ENCODE results near the gene FCGR2B.
"Not testable (repeated sequence)": the region's sequence is repeated elsewhere in the genome, so short reads cannot be mapped to it uniquely, and the experiment has no call there.

The FCGR2B gene

DNA sequence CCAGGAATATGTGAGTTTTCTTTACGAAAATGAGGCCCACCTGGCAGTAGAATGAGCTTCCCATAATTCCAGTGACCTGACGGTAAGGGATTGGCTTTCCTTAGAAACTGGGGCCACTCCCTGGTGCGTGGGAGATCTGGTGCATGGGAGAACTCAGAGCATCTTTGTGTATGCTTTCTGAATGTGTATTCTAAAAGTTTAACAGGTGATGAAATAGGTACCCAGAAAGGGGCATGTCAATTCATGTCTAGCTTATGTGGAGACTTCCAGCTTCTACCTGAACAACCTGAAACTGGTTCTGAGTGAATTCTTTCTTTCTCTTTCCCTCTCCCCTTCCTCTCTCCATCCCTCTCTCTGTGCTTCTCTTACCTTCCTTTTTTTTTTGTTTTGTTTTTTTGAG, 28.9 kb downstream of the FCGR2B start:
- Mint-ChIP-seq H3K36me3 (ENCODE audit: insufficient read depth) (no peaks in the 10 kb centered on the region), H3K4me3 (no peak overlapping the region)

DNA sequence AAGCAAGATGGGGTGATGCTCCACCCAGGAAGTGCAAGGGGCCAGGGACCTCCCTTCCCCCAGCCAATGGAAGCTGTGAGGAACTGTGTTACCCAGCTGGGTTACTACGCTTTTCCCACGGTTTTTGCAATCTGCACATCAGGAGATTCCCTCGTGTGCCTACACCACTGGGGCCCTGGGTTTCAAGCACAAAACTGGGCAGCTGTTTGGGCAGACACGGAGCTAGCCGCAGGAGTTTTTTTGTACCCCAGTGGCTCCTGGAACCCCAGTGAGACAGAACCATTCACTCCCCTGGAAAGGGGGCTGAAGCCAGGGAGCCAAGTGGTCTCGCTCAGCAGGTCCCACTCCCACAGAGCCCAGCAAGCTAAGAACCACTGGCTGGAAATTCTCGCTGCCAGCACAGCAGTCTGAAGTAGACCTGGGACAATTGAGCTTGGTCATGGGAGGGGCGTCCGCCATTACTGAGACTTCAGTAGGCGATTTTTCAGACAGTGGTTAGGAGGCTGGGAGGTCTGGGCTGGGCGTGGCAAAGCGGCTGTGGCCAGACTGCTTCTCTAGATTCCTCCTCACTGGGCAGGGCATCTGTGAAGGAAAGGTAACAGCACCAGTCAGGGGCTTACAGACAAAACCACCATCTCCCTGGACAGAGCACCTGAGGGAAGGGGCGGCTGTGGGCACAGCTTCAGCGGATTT, 30.2 kb downstream of the FCGR2B start:
- DNase-seq (ENCODE audit: low spot score in 2 of 2); H3K4me3 Mint-ChIP-seq; H3K9me3 Mint-ChIP-seq; H3K27ac Mint-ChIP-seq (ENCODE audit: low read depth); H3K36me3 Mint-ChIP-seq (ENCODE audit: insufficient read depth); H3K4me1 Mint-ChIP-seq; ATAC-seq (replicated peaks; ENCODE audit: extremely low read depth, poor library complexity, severe bottlenecking): not testable (repeated sequence)
- peaks cover 75% of the 10 kb centered on the region for H3K27me3 Mint-ChIP-seq

More for the DNA sequence above, 28.9 kb downstream of the FCGR2B start:
- peaks cover 71% of the 10 kb centered on the region for H3K27me3 Mint-ChIP-seq
- no peaks in the 10 kb centered on the region for H3K4me1 Mint-ChIP-seq
- no peaks in the 10 kb centered on the region for H3K9me3 Mint-ChIP-seq
- no peak for DNase-seq (ENCODE audit: low spot score in 2 of 2)
- ATAC-seq (replicated peaks; ENCODE audit: extremely low read depth, poor library complexity, severe bottlenecking), result no peak
- no peak overlapping the region for H3K27ac Mint-ChIP-seq (ENCODE audit: low read depth)

DNA sequence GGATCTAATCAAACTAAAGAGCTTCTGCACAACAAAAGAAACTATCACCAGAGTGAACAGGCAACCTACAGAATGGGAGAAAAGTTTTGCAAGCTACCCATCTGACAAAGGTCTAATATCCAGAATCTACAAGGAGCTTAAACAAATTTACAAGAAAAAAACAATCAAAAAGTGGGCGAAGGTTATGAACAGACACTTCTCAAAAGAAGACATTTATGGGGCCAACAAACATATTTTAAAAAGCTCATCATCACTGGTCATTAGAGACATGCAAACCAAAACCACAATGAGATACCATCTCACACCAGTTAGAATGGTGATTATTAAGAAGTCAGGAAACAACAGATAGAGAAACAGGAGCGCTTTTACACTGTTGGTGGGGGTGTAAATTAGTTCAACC, 35.4 kb downstream of the FCGR2B start:
- not testable (repeated sequence) for H3K36me3 Mint-ChIP-seq (ENCODE audit: insufficient read depth); H3K4me3 Mint-ChIP-seq; H3K9me3 Mint-ChIP-seq; ATAC-seq (replicated peaks; ENCODE audit: extremely low read depth, poor library complexity, severe bottlenecking); H3K4me1 Mint-ChIP-seq; H3K27ac Mint-ChIP-seq (ENCODE audit: low read depth); DNase-seq (ENCODE audit: low spot score in 2 of 2)
- peaks cover 41% of the 10 kb centered on the region for H3K27me3 Mint-ChIP-seq

DNA sequence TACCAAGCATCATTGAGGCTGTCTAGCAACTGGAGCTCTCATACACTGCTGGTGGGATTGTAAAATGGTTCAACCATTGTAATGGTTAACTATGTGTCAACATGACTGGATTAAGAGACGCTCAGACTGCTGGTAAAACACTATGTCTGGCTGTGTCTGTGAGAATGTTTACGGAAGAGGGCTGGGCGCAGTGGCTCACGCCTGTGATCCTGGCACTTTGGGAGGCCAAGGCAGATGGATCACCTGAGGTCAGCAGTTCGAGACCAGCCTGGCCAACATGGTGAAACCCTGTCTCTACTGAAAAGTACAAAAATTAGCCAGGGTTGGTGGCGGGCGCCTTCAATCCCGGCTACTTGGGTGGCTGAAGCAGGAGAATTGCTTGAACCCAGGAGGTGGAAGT, 39.3 kb downstream of the FCGR2B start:
- H3K4me1 Mint-ChIP-seq, result no peaks in the 10 kb centered on the region
- no peak overlapping the region for H3K4me3 Mint-ChIP-seq
- H3K27ac Mint-ChIP-seq (ENCODE audit: low read depth), result no peak overlapping the region

DNA sequence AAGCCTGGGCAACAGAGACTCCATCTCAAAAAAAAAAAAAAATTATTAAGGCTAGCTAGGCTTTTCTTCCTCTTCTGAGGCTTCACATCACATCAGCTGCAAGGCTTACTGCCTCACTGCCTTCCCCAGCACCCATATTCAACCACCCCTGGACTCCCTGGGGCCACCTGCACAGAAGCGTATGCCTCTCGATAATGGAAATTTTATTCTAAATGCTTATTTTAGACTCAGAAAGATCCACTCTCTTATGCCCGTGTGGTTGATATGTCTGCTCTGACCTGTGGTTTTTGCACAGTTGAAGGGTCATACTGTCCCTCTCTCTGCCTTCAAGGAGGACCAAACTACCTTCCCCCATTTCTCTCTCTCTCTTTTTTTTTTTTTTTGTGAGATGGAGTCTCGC, 42.6 kb downstream of the FCGR2B start:
- no peak overlapping the region for H3K27ac Mint-ChIP-seq (ENCODE audit: low read depth)
- DNase-seq (ENCODE audit: low spot score in 2 of 2) (no peak), ATAC-seq (replicated peaks; ENCODE audit: extremely low read depth, poor library complexity, severe bottlenecking) (no peak)
- H3K4me1 Mint-ChIP-seq, result no peaks in the 10 kb centered on the region
- no peaks in the 10 kb centered on the region for H3K27me3 Mint-ChIP-seq
- no peak overlapping the region for H3K4me3 Mint-ChIP-seq
- H3K36me3 Mint-ChIP-seq (ENCODE audit: insufficient read depth), result peaks cover 1% of the 10 kb centered on the region
- no peaks in the 10 kb centered on the region for H3K9me3 Mint-ChIP-seq

More for the DNA sequence above, 39.3 kb downstream of the FCGR2B start:
- no peak for DNase-seq (ENCODE audit: low spot score in 2 of 2)
- Mint-ChIP-seq H3K27me3 (peaks cover 4% of the 10 kb centered on the region), H3K36me3 (ENCODE audit: insufficient read depth) (peaks cover 3% of the 10 kb centered on the region), H3K9me3 (no peaks in the 10 kb centered on the region)
- no peak for ATAC-seq (replicated peaks; ENCODE audit: extremely low read depth, poor library complexity, severe bottlenecking)

DNA sequence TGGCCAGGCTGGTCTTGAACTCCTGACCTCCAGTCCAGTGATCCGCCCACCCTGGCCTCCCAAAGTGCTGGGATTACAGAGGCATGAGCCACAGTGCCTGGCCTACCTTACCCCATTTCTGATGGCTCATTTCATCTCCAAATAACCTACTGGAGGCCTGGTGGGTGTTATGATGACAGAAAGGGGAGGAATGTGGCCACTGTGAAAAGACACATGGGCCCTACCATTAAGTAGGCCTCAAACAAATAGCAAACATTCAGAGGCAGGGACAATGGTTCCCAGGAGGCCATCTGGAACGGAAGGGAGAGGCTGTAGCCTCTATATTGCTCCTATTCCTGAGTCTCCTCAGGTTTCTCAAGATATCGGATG, 43.2 kb downstream of the FCGR2B start:
- peaks cover 1% of the 10 kb centered on the region for H3K36me3 Mint-ChIP-seq (ENCODE audit: insufficient read depth)
- H3K4me3 Mint-ChIP-seq, result no peak overlapping the region
- H3K9me3 Mint-ChIP-seq, result no peaks in the 10 kb centered on the region
- H3K4me1 Mint-ChIP-seq, result no peaks in the 10 kb centered on the region
- DNase-seq (ENCODE audit: low spot score in 2 of 2), result no peak
- H3K27me3 Mint-ChIP-seq, result no peaks in the 10 kb centered on the region
- no peak overlapping the region for H3K27ac Mint-ChIP-seq (ENCODE audit: low read depth)
- ATAC-seq (replicated peaks; ENCODE audit: extremely low read depth, poor library complexity, severe bottlenecking), result no peak

DNA sequence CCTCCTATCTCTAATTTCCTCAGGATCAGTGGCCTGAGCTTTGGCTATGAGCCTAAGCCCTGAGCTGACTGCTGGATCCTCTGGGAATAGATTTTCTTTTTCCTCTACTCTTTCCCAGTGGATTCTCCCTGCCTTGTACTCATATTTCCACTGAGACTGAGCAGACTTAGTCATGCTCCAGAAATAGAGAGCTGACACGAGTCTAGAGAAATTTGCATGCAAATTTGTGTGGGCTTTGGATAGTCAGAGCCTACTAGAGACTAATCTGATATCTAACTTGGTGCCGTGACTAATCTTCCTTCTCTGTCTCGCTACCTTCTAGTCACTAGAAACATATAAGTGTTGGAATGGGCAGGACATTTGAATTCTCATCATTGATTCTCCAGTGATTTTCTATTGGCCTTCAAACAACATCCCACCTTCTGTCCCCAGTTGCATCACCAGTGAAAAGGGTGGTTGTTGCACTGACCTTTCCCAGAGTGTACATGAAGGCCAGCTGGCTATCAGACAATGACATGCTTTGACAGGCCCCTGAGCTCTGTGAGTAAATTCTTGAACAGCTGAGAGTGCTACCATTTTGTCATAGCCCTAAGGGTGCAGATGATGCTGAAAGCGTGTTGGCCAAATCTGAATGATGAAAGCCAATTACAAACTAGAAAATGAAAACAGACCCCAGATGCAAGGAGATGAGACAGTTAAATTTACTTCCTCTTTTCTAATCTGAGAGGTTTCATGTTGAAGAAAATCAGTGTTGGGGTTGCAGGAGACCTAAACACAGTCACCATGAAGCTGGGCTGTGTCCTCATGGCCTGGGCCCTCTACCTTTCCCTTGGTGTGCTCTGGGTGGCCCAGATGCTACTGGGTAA, 43.8 kb downstream of the FCGR2B start, which contains the start of gene FCRLA:
FCRLA (plus strand) TSS at position 748 of the 866 bp plus-strand sequence; CDS start at position 784, 36 bp downstream.
- ATAC-seq (replicated peaks; ENCODE audit: extremely low read depth, poor library complexity, severe bottlenecking) (no peak), DNase-seq (ENCODE audit: low spot score in 2 of 2) (no peak)
- Mint-ChIP-seq H3K9me3 (no peaks in the 10 kb centered on the region), H3K4me1 (no peaks in the 10 kb centered on the region), H3K27ac (ENCODE audit: low read depth) (no peak within 1 kb of the TSS), H3K36me3 (ENCODE audit: insufficient read depth) (peaks cover 1% of the 10 kb centered on the region), H3K4me3 (no peak within 1 kb of the TSS), H3K27me3 (no peaks in the 10 kb centered on the region)

DNA sequence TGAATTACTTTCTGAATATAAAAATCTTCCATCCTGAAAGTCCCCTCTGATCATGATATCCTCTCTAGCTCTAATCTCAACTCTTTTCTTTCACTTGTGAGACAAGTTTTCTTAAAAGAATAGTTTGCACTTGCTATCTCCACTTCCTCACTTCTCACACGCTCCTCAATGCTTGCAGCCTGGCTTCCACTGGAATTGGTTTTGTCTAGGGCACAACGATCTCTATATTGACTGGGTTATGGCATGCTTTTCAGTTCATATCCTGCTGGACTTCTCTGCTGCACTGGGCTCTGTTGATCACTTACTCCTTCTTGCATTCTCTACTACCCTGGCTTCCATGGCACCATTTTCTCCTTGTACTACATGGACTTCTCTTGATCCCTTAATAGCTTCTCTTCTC, 44.6 kb downstream of the FCGR2B start:
- DNase-seq (ENCODE audit: low spot score in 2 of 2) (no peak), ATAC-seq (replicated peaks; ENCODE audit: extremely low read depth, poor library complexity, severe bottlenecking) (no peak)
- peaks cover 1% of the 10 kb centered on the region for H3K36me3 Mint-ChIP-seq (ENCODE audit: insufficient read depth)
- no peak overlapping the region for H3K27ac Mint-ChIP-seq (ENCODE audit: low read depth)
- no peak overlapping the region for H3K4me3 Mint-ChIP-seq
- no peaks in the 10 kb centered on the region for H3K4me1 Mint-ChIP-seq
- no peaks in the 10 kb centered on the region for H3K9me3 Mint-ChIP-seq
- H3K27me3 Mint-ChIP-seq, result no peaks in the 10 kb centered on the region

DNA sequence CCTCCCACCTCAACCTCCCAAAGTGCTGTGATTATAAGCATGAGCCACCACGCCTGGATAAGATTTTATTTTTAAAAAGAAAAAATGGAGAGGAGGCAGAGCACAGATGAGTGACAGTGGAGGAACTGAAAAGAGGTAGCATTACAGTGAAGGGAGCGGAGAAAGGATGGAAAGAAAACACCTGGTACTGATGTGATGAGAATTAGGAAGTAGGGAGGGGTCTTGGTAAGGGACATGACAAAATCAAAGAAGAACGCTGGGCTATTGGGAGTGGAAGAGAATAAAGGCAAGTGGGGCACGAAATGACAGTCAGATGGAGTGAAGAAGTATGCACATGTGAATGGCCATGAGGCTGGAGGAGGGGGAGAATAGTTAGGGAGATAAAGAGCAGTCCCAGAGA, 46.4 kb downstream of the FCGR2B start:
- Mint-ChIP-seq H3K9me3 (no peaks in the 10 kb centered on the region), H3K4me1 (no peaks in the 10 kb centered on the region), H3K4me3 (no peak overlapping the region), H3K27ac (ENCODE audit: low read depth) (no peak overlapping the region), H3K36me3 (ENCODE audit: insufficient read depth) (peaks cover 1% of the 10 kb centered on the region), H3K27me3 (no peaks in the 10 kb centered on the region)
- ATAC-seq (replicated peaks; ENCODE audit: extremely low read depth, poor library complexity, severe bottlenecking) (no peak), DNase-seq (ENCODE audit: low spot score in 2 of 2) (no peak)

DNA sequence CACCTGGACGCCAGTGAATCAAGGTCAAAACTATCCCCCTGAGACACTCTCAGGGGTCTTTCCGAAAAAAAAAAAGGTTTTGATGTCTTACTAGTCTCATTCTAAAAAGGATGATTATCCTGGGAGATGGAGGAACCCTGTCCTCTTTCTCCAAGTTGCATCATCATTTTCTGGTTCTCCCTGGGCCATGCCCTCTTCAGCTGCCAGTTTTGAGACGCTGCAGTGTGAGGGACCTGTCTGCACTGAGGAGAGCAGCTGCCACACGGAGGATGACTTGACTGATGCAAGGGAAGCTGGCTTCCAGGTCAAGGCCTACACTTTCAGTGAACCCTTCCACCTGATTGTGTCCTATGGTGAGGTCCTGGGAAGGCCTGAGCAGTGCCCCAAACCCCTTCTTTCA, 47.6 kb downstream of the FCGR2B start:
- ATAC-seq (replicated peaks; ENCODE audit: extremely low read depth, poor library complexity, severe bottlenecking), result no peak
- H3K9me3 Mint-ChIP-seq, result no peaks in the 10 kb centered on the region
- peaks cover 1% of the 10 kb centered on the region for H3K36me3 Mint-ChIP-seq (ENCODE audit: insufficient read depth)
- peaks cover 6% of the 10 kb centered on the region for H3K27me3 Mint-ChIP-seq
- H3K4me3 Mint-ChIP-seq, result no peak overlapping the region
- no peak overlapping the region for H3K27ac Mint-ChIP-seq (ENCODE audit: low read depth)
- no peaks in the 10 kb centered on the region for H3K4me1 Mint-ChIP-seq
- DNase-seq (ENCODE audit: low spot score in 2 of 2), result no peak

DNA sequence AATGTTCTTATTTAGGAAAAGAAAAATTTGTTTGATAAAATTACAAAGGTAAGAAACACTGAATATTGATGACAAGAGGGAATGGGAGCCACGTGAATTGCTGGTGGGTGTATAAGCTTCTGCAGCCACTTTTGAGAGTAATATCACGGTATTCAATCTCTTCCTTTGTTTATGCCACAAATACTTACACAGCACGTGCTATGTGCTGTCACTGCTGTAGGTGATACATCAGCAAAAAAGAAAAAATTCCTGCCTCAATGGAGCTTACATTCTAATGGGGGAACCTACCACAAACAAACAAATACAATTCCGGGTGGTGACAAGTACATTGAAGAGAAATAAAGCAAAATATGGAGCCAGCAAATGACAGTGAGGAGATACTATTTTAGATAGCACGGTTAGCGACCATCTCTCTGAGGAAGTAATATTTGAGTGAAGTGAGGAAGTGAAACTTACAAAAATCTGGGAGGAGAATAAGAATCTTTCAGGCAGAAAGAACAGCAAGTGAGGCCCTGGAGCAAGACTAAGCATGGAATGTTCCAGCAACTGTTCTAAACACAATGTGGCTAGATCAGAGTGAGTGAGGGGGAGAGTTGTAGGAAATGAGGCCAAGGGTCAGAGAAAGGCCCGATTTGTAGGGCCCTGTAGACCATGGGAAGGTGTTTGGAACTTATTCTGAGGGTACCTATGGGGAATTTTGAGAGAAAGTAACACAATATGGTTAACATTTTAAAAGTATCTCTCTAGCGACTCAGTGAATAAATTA, 55.8 kb downstream of the FCGR2B start:
- no peak overlapping the region for H3K4me3 Mint-ChIP-seq
- H3K9me3 Mint-ChIP-seq, result no peaks in the 10 kb centered on the region
- H3K4me1 Mint-ChIP-seq, result peaks cover 6% of the 10 kb centered on the region
- no peak overlapping the region for H3K27ac Mint-ChIP-seq (ENCODE audit: low read depth)
- DNase-seq (ENCODE audit: low spot score in 2 of 2) (no peak), ATAC-seq (replicated peaks; ENCODE audit: extremely low read depth, poor library complexity, severe bottlenecking) (no peak)
- H3K27me3 Mint-ChIP-seq, result peaks cover 9% of the 10 kb centered on the region
- no peaks in the 10 kb centered on the region for H3K36me3 Mint-ChIP-seq (ENCODE audit: insufficient read depth)

DNA sequence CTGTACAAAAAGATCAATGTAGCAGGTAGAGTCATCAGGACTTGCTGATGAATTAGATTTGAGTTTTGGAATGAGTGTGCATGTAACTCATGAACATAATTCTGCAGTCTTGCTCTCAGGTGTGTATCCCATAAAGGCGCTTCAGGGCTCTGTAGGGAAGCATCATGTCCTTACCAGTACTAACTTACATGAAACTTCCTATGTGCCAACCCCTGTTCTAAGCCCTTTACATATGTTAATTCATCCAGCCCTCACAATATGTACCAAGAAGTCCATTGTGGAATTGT, 56.3 kb downstream of the FCGR2B start:
- no peak for ATAC-seq (replicated peaks; ENCODE audit: extremely low read depth, poor library complexity, severe bottlenecking)
- Mint-ChIP-seq H3K27me3 (peaks cover 9% of the 10 kb centered on the region), H3K9me3 (no peaks in the 10 kb centered on the region), H3K27ac (ENCODE audit: low read depth) (no peak overlapping the region), H3K4me3 (no peak overlapping the region), H3K36me3 (ENCODE audit: insufficient read depth) (no peaks in the 10 kb centered on the region), H3K4me1 (peaks cover 6% of the 10 kb centered on the region)
- no peak for DNase-seq (ENCODE audit: low spot score in 2 of 2)

All from central memory CD8-positive, alpha-beta T cell (primary cell).